Stimulated activated CD8-positive, alpha-beta memory T cell treated with anti-CD3 and anti-CD28 coated beads, Interleukin-12 subunit alpha, Interleukin-12 subunit beta, amount 100 ng/mL, for 1 hour (primary cell): ENCODE measurements around the gene GRWD1.

Experiments used
- DNase-seq: peaks from one replicate; pipeline ENCODE4 v3.0.0-alpha.2; 2020; ENCODE audit warnings: low read depth

GRWD1 gene

DNA sequence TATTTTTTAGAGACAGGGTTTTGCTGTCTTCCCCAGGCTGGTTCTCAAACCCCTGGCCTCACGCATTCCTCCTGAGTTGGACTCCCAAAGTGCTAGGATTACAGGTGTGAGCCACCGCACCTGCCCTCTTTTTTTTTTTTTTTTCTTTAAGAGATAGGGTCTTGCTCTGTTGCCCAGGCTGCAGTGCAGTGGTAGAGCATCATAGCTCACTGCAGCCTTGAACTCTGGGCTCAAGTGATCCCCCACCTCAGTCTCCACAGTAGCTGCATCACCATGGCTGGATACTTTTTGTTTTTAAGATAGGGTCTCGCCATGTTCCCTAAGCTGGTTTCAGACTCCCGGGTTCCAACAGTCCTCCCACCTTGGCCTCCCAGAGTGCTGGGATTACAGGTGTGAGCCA, 11.1 kb downstream of the GRWD1 start:
- DNase-seq: no peak

DNA sequence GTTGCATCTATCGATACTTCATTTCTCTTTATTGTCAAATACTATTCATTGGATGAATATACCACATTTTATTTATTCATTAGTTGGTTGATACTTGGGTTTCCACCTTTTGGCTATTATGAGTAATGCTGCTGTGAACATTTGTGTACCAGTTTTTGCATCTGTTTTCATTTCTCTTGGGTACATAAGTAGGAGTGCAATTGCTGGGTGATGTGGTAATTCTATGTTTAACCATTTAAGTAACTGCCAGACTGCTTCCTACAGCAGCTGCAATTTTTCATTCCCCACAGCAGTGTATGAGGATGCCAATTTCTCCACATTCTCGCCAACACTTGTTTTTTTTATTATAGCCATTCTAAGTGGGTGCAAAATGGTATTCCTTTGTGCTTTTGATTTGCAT, 12.2 kb downstream of the GRWD1 start:
- no peak for DNase-seq

DNA sequence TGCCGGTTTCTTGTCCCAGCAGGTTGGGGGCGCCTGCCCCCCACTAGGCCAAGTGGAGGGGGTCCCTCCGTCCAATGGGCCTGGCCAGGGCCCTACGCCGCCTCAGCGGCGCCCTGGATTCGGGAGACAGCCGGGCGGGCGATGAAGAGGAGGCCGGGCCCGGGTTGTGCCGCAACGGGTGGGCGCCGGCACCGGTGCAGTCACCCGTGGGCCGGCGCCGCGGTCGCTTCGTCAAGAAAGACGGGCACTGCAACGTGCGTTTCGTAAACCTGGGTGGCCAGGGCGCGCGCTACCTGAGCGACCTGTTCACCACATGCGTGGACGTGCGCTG, 15.8 kb downstream of the GRWD1 start:
- DNase-seq: no peak

DNA sequence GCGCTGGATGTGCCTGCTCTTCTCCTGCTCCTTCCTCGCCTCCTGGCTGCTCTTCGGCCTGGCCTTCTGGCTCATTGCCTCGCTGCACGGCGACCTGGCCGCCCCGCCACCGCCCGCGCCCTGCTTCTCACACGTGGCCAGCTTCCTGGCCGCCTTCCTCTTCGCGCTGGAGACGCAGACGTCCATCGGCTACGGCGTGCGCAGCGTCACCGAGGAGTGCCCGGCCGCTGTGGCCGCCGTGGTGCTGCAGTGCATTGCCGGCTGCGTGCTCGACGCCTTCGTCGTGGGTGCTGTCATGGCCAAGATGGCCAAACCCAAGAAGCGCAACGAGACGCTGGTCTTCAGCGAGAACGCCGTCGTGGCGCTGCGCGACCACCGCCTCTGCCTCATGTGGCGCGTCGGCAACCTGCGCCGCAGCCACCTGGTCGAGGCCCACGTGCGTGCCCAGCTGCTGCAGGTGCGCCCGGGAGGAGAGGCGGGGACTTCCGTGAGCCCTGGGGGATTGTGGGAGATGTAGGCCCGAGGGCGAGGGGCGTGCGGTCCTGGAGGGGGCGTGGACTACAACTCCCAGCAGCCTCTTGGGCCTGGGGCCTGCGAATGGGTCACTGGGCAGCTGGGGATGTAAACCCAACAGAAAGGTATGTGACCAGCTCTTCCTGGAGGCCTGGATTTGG, 16.3 kb downstream of the GRWD1 start:
- no peak for DNase-seq

DNA sequence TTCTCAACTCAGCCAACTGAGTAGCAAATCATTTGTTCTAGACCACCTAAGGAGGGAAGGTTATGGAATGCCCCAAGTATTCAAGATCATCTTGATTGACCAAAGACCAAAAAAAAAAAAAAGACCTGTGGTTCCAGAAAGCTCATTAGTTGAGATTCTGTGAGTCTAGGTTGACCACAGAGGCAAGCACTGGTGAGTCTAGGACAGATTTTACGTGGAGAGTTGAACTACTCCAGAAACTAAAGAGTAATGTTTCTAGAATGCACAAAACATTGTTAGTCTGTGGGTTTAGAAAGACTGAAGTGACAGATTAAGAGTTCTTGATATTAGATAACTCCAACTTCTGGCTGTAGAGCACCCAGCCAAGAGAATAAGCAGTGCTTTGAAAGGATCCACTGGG, 19.4 kb downstream of the GRWD1 start:
- no peak for DNase-seq

DNA sequence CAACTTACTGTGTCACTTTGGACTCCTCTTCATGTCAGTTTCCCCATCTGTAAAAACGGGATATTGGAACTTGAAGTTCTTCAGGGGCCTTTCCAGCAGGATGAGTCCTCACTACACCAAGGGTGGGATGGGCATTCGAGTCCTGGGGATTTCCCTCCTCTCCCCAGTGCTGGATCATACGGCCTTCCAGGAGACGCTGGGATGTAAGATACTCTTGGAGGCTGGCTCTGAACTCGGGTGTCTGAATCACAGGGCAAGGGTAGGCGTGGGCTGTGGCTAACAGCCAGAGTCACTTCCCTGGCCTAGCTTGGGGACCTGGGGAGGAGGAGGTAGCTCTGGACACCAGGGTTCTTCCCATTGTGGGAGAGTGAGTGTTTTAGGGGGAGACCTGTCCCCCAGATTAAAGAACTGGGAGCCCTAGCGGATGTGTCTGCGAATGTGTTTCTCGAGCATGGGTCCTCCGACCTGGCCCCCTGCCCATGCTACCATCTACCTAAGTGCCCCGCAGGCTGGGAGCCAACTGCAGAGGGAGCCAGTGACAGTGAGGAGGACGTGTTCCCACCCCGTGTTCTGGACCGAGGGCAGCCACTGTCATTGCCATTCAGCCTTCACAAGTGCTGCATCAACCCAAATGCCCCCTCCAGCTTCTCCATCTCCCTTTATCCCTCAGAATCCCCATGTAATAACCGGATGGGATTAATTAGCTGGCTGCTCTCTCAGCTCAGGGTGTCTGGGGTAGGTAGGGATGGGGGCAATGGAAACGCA, 21.0 kb downstream of the GRWD1 start:
- DNase-seq: no peak

DNA sequence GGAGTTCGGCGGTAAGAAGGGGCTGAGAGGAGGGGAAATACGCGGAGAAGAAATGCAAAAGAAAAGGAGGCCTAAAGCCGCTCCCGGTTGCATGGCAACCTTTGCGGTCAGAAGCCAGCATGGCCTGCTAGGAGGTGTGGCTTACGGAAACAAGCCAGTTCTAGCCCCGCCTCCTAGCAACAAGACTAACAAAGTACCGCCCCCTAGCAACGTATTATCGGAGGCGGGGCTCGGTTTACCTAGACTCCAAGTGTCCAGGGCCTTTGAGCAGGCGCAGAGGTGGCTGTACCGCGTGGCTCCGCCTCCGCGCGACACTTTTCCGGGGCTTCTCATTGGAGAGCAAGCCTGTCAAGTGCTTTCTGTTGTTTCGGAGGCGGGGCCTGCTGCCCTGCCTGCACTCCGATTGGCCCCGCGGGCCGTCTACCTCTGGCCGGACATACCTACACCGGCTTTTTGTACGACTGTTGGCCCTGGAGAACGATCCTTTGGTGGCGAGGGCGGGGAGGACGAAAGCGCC, 23.0 kb downstream of the GRWD1 start:
- DNase-seq: peak; percentile 99

DNA sequence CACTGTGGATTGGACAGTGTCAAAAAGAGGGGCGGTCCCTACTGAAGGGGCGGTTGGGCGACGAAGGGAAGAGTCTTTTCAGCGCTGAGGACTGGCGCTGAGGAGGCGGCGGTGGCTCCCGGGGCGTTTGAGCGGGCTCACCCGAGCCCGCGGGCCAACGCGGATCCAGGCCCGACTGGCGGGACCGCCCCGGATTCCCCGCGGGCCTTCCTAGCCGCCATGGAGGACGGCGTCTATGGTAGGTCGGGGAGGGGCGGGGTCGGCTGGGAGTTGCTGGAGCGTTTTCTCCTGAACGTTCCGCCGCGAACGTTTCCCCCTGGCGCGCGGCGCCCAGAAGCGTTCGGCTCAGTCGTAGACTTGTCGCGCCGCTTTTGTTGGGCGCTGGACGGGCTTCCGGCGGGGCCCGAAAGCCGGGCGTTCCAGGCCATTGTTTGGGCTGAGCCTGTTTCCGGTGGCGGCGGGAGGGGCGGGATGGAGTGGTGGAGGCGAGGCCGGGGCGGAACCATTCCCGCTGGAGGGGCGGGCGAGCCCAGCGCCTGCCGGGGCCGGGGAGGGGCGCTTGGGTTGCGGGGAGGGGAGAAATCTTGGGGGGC, 23.6 kb downstream of the GRWD1 start, which contains the start of gene CYTH2:
TSS of gene CYTH2 (plus strand) at position 81 of the 593 bp plus-strand sequence. CDS start at position 220, 139 bp downstream.
- no peak for DNase-seq

DNA sequence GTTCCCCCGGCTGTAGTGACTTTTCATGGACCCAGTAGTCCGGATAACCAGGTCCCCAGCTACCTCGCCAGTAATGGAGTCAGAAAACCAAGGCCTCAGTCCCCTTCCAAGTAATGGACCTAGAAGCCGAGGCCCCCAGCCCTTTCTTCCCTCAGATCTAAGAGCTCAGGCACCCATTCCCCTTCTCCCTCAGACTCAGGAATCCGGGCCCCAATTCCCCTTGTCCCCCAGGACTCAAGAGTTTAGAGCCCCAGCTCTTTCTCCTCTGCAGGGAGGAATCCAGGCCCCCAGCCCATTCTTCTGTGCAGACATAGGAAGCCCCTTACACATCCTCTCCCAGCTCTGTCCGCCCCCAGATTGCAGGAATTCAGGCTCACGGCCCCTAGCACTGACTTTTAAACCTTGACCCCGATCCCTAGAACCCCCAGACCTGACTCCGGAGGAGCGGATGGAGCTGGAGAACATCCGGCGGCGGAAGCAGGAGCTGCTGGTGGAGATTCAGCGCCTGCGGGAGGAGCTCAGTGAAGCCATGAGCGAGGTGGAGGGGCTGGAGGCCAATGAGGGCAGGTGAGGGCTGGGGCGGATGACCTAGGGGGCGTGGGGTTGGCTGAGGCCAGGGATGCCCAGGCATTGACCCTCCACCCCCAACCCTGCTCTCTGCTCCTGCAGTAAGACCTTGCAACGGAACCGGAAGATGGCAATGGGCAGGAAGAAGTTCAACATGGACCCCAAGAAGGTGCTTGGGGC, 24.3 kb downstream of the GRWD1 start:
- no peak for DNase-seq

DNA sequence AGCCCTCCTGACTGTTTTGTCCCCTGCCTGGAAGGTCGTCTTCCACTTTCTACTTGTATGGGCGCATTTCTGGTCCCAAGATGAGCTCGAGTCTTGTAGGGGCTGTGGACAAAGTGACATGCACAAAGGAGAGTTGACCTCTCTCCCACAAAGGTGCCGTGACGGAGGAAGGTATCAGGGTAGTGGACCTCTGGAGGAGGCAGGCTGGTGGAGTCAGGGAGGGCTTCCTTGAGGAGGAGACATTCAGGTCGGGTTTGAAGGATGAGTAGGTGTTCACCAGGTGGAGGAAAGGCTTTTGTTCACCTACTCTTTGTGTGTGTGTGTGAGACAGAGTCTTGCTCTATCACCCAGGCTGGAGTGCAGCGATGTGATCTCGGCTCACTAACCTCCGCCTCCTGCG, 25.1 kb downstream of the GRWD1 start:
- DNase-seq: no peak

DNA sequence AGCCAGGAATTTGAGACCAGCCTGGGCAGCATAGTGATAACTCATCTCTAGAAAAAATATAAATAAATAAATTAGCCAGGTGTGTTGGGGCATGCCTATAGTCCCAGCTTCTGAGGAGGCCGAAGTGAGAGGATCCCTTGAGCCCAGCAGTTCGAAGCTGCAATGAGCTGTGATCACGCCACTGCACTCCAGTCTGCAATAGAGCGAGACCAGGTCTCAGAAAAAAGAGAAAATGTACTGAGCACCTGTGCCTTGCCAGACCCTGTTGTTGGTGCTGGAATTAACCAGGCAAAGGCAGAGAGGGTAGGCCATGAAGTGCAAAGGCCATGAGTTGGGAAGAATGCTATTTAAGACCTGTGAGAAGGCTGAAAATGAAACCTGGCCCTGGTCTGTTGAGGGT, 26.1 kb downstream of the GRWD1 start:
- no peak for DNase-seq

DNA sequence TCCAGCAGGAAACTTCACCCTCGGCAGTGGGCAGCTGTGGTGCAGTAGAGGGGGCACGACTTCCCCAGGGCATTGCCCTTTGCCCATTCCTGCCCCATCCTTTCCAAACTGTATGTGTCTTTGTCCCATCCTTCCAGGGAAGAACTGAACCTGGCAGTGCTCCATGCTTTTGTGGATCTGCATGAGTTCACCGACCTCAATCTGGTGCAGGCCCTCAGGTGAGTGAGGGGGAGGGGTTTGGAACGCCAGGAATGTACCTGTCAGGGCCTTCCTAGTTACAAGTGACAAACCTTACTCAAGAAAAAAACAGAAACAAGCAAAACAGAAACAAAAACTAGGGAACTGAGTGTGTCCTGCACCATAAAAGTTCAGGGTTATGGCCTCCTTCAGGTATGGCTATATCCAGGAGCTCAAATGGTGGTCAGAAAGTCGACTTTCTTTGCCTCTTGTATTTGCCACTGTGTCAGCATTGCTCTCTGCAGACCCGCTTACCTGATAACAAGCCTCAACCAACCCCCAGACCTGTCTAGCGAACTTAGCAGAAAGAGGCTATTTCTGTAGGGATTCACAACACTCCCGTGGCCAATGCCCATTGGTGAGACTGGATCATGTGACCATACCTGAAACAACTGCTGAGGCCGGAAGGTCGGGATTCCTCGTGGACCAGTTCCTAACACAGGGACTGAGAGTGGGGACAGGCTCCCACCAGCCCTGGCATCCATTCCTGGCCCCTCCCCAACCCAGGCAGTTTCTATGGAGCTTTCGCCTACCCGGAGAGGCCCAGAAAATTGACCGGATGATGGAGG, 27.6 kb downstream of the GRWD1 start:
- DNase-seq: no peak

DNA sequence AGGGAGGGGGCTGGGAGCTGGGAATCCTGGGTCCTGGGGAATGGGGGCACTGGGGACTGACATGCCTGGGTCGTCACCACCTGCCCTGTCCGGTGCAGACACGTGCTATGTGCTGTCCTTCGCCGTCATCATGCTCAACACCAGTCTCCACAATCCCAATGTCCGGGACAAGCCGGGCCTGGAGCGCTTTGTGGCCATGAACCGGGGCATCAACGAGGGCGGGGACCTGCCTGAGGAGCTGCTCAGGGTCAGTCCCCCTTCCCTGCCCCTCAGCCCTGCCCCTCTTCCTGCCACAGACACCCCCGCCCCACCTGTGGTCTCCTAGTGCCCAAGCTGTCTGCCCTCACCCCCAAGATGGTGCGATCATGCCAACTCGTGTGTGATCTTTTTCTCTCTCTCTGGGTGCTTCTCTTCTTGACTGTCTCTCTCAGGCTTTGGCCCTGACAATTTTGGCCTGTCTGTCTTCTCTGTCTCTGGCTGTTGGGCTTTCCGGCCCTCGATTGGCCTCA, 28.4 kb downstream of the GRWD1 start:
- DNase-seq: no peak

DNA sequence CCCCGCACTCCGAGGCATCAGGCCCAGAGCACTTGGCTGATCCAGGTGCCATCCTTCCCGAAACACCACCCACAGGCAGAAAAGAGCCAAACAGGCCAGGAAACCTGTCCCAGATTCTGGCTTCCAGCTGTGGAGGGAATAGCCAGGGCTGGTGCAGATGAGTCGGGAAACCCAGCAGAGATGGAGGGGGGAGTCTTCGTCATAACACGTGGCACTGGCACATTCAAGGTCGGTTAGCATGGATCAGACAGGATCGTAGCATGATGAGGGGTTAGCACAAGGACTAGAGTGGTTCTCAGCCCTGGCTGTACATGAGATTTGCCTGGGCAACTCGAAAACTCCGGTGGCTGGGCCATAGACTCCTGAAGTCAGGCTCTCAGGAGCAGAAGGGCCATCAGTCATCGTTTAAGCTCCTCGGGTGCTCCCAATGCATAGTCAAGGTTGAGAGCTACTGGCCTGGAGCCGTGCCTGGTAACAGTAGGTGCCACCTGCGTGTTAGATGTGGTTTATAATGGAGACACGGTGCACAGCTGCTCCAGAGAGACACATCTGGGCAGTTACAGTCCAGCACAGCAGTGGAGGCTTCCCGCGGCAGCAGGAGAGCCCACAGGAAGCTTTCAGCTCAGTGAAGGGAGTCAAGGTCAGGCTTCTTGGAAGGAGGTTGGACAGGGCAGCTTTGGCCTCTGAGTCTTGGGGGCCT, 29.7 kb downstream of the GRWD1 start:
- DNase-seq: no peak

DNA sequence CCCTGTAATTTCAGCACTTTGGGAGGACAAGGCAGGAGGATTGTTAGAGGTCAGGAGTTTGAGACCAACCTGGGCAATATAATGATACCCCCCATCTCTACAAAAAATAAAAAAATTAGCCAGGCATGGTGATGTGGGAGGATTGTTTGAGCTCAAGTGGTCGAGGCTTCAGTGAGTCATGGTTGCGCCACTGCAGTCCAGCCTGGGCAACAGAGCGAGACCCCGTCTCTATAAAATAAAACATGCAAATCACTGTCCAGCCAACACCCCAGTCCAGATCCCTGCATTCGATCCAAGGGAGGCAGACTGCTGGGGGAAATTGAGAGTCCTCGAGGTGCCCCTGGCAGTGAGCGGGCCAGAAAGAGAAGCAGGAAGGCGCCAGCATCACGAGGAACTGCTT, 30.4 kb downstream of the GRWD1 start:
- DNase-seq: no peak

DNA sequence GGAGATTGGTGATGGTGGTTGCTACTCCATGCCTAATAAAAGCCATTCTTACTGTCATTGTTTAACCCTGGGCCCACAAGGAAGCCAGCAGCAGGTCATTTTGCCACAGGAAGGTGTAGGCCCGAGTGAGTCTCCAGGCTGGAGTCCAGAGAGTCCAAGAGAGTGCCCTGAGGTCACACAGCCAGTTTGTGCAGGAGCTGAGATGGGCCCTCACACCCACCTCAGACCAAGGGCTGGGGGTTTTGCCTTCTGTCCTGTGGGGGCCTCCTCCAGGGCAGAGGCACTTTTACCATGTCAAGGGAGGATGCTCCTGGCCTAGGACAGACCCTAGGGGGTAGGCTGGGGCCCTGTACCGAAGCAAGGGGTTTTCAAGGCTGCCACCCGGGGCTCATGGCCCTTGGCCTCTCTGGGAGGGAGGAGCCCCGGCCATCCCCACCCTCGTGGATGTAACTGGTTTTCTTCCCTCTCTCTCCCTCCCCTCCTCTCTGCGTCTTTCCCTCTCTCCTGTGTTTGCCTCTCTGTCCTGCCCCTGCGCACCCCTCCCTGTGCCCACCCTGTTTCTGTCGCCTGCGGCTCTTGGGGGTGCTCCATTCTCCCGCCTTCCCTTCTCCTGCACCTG, 31.4 kb downstream of the GRWD1 start:
- DNase-seq: no peak

DNA sequence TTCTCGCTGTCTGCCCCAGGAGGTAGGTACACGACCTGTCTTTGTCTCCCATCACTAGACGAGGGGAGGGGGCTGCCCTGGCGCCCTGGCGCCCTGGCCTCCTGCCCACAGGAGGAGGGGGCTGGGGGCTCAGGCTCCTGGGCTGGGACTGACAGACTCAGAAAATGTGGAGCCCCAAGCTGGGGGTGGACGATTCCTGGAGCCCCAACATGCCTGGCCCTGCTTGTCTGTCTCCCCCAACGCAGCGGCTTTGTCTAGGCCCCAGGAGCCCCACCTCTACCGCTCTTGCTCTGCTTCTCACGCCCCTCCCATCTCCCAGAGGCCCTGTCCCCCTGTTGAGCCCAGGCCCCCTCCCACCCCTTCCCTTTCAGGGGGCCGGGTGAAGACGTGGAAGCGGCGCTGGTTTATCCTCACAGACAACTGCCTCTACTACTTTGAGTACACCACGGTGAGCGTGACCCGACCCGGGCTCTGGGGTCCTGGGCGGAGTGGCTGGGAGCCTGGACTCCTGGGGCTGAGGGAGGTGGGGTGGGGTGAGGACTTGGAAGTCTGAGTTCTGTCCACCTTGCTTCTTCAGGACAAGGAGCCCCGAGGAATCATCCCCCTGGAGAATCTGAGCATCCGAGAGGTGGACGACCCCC, 32.0 kb downstream of the GRWD1 start:
- DNase-seq: no peak

DNA sequence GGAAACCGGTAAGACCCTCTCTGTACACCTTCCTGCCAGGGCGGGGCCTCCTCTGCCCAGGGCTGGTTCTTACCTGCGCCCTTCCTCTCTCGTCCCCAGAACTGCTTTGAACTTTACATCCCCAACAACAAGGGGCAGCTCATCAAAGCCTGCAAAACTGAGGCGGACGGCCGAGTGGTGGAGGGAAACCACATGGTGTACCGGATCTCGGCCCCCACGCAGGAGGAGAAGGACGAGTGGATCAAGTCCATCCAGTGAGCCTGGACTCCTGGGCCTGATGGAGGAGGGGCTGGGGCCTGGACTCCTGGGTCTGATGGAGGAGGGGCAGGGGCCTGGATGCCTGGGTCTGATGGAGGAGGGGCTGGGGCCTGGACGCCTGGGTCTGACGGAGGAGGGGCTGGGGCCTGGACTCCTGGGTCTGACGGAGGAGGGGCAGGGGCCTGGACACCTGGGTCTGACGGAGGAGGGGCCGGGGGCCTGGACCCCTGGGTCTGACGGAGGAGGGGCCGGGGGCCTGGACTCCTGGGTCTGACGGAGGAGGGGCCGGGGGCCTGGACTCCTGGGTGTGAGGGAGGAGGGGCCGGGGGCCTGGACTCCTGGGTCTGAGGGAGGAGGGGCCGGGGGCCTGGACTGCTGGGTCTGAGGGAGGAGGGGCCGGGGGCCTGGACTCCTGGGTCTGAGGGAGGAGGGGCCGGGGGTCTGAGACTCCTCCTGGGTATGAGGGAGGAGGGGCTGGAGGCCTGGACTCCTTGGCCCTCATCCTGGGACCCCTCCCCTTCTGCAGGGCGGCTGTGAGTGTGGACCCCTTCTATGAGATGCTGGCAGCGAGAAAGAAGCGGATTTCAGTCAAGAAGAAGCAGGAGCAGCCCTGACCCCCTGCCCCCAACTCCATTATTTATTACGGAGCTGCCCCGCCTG, 32.8 kb downstream of the GRWD1 start:
- DNase-seq: no peak

DNA sequence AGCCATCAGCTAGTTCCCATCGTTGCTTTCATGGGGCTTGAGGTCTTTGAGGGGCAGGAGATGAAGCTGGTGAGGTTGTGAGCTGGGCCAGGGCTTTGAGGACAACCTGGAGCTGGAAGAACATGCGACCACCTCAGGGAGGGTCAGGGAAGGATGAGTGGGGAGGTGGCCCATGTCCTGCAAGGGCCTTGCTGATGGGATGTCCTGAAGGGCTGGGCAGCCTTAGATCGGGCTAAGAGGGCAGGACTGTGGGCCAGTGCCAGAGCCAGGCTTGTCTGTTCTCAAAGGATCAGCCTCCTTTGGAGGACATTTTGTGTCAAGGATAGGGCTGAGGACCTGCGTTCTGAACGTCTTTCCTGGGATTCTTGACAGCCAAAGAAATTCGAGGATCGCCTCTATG, 33.9 kb downstream of the GRWD1 start:
- no peak for DNase-seq
